HL-60 (cell line): Measurements from ENCODE around the gene RERE.
A peak's percentile ranks its signal among the peaks of the same experiment; 100 is the strongest.

Experiments used
- DNase-seq, 2 experiments: peaks; one replicate each; pipeline ENCODE4 v3.0.0-alpha.2; 2010 to 2020; ENCODE audit warnings: low read depth in 1 of 2, low spot score in 1 of 2
- H3K27ac ChIP-seq: fragments of 250-450 bp; sonication (Bioruptor Pico); replicated peaks from 2 replicates; pipeline ENCODE4 v1.5.1; 2020; ENCODE audit warnings: mild to moderate bottlenecking, moderate library complexity
- H3K27me3 ChIP-seq: fragments of 250-450 bp; sonication (Bioruptor Pico); 2 replicates; pipeline ENCODE4 v1.5.1; 2021; ENCODE audit warnings: mild to moderate bottlenecking, moderate library complexity; ENCODE audit not compliant: insufficient read depth, poor library complexity, severe bottlenecking
- H3K4me3 ChIP-seq: replicated peaks from 2 replicates; pipeline ENCODE4 v1.5.1; 2011; ENCODE audit warnings: mild to moderate bottlenecking, control low read depth, low read length; ENCODE audit not compliant: insufficient read depth
- GABPA ChIP-seq: IDR thresholded peaks from 2 replicates; pipeline ENCODE4 v1.6.1; 2012; ENCODE audit warnings: low read depth
- POLR2AphosphoS5 ChIP-seq: IDR thresholded peaks from 2 replicates; pipeline ENCODE4 v1.6.1; 2012; ENCODE audit warnings: low read depth
- SPI1 ChIP-seq: IDR thresholded peaks from 2 replicates; pipeline ENCODE4 v1.6.1; 2012; ENCODE audit warnings: low read depth, mild to moderate bottlenecking, borderline replicate concordance
- TF ChIP-seq, protein P1 (sequence below): IDR thresholded peaks from 2 replicates; pipeline ENCODE4 v1.6.1; 2012; ENCODE audit warnings: low read depth; ENCODE audit not compliant: insufficient replicate concordance
- TF ChIP-seq, protein P2 (sequence below): IDR thresholded peaks from one replicate; pipeline ENCODE4 v1.5.1; 2011; ENCODE audit warnings: low read length, control low read depth, inconsistent platforms; ENCODE audit not compliant: insufficient read depth

Gene RERE

GRCh38 chr1:8397511-8397910 is 419.9 kb downstream of the RERE start:
- TF ChIP-seq SPI1 = no peak
- TF ChIP-seq, protein P1, sequence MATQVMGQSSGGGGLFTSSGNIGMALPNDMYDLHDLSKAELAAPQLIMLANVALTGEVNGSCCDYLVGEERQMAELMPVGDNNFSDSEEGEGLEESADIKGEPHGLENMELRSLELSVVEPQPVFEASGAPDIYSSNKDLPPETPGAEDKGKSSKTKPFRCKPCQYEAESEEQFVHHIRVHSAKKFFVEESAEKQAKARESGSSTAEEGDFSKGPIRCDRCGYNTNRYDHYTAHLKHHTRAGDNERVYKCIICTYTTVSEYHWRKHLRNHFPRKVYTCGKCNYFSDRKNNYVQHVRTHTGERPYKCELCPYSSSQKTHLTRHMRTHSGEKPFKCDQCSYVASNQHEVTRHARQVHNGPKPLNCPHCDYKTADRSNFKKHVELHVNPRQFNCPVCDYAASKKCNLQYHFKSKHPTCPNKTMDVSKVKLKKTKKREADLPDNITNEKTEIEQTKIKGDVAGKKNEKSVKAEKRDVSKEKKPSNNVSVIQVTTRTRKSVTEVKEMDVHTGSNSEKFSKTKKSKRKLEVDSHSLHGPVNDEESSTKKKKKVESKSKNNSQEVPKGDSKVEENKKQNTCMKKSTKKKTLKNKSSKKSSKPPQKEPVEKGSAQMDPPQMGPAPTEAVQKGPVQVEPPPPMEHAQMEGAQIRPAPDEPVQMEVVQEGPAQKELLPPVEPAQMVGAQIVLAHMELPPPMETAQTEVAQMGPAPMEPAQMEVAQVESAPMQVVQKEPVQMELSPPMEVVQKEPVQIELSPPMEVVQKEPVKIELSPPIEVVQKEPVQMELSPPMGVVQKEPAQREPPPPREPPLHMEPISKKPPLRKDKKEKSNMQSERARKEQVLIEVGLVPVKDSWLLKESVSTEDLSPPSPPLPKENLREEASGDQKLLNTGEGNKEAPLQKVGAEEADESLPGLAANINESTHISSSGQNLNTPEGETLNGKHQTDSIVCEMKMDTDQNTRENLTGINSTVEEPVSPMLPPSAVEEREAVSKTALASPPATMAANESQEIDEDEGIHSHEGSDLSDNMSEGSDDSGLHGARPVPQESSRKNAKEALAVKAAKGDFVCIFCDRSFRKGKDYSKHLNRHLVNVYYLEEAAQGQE = no peak
- no peak for TF ChIP-seq GABPA
- TF ChIP-seq, protein P2, sequence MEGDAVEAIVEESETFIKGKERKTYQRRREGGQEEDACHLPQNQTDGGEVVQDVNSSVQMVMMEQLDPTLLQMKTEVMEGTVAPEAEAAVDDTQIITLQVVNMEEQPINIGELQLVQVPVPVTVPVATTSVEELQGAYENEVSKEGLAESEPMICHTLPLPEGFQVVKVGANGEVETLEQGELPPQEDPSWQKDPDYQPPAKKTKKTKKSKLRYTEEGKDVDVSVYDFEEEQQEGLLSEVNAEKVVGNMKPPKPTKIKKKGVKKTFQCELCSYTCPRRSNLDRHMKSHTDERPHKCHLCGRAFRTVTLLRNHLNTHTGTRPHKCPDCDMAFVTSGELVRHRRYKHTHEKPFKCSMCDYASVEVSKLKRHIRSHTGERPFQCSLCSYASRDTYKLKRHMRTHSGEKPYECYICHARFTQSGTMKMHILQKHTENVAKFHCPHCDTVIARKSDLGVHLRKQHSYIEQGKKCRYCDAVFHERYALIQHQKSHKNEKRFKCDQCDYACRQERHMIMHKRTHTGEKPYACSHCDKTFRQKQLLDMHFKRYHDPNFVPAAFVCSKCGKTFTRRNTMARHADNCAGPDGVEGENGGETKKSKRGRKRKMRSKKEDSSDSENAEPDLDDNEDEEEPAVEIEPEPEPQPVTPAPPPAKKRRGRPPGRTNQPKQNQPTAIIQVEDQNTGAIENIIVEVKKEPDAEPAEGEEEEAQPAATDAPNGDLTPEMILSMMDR = no peak
- no peak for TF ChIP-seq POLR2AphosphoS5
- no peak overlapping the region for H3K4me3 ChIP-seq
- H3K27me3 ChIP-seq = no peaks in the 10 kb centered on the region
- peak in 1 of 2 experiments; percentile 39 for DNase-seq
- peak overlapping the region; percentile 36 for H3K27ac ChIP-seq

DNA sequence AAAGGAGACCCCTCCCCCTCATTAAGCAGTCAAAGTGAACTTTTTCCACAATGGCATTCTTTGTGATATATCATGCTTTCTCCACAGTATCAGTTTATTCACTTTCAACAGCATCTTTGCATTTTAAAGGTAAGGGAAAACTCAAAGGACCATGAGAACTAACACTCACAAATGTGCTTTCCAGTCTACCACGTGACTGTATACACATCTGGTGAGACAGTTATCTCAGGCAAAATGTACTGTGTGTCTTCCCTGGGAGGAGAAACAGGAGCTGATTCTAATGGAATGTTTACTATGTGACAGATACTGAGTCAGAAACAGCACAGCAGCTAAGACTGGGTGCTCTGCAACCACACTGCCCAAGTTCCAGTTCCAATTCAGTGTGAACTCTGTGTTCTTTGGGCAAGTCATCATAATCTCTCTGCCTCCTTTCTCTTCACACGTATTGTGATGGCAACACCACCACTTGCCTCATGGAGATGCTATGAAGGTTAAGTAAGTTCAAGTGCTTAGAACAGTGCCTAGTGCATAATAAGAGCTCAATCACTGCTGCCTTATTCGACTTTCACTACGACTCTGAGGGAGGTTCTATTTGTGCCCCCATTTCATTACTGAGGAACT is 420.5 kb downstream of the RERE start:
- no peaks in the 10 kb centered on the region for H3K27me3 ChIP-seq
- TF ChIP-seq POLR2AphosphoS5 (no peak), GABPA (no peak)
- no peak overlapping the region for H3K4me3 ChIP-seq
- 0 out of 2 replicates have a peak overlapping the region, but pooled peaks have one; percentile 7 for H3K27ac ChIP-seq
- DNase-seq = no peak

DNA sequence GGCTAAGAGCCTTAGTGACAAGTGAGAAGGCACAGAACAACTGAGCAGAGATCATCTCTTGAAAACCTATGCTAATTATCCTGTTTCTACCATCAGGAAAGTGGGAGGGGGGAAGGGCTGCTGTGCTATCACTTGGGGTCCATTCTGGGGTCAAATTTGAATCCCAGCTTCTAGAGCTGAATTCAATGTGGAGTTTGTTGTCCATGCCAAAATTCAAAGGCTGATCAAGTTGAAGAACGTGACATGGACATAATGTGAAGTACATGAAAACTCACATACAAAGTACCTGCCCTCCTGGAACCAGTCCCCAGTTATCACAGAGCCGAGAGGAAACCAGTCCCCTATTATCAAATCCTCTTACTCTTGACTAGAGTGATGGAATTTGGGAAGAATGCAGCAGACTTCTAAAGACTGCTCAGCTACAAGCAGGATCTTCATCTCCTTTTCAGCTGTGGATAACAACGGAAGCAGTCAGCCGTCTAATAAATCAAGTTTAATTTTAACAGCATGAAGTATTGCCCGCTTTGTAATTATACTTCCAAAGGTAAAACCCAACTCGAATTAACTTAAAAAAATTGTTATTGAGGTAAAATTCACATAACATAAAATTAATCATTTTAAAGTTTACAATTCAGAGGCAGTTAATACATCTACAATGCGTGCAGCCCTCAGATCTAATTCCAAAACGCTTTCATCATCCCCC is 421.2 kb downstream of the RERE start:
- no peaks in the 10 kb centered on the region for H3K27me3 ChIP-seq
- H3K27ac ChIP-seq = peak overlapping the region; percentile 43
- TF ChIP-seq, protein P2 = no peak
- TF ChIP-seq SPI1 (no peak), GABPA (no peak)
- no peak for DNase-seq
- H3K4me3 ChIP-seq = no peak overlapping the region

DNA sequence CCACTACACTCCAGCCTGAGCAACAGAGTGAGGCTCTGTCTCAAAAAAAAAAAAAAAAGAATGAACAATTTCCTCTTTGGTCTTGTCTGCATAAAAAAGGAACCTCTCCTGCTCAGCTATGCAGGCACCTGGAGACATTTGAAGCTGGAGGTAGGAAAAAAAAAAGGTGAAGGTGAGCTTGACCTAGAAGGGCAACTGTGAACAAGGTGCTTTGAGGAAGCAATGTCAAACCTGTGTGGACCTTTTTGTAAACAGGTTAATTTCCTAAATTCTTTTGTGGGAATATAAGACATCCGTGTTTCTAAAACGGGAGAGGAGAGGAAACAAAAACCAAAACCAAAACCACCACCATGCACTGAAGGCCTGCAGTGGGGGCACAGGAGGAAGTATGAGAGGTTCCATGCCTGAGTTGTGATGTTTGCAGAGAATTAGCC is 422.0 kb downstream of the RERE start:
- TF ChIP-seq SPI1 = peak; percentile 17; the same call in 1 of the 2 replicates
- no peak for TF ChIP-seq GABPA
- TF ChIP-seq, protein P2 = no peak
- peak; percentile 16; the same call in 1 of the 2 replicates for TF ChIP-seq POLR2AphosphoS5
- TF ChIP-seq, protein P1 = no peak
- peak overlapping the region; percentile 43 for H3K27ac ChIP-seq
- peak overlapping the region; percentile 35 for H3K4me3 ChIP-seq
- peak in 1 of 2 experiments; percentile 80 for DNase-seq
- H3K27me3 ChIP-seq = no peaks in the 10 kb centered on the region
